HepG2 (cell line): Measurements from ENCODE around the gene HSD17B8. TPM values are rescaled to one million over a fixed set of nuclear protein-coding genes. Genes with fewer than 3 reads are reported as not detected.

Experiments
- CC2D1A ChIP-seq: sonication (generic); formaldehyde crosslinking; IDR thresholded peaks from 2 replicates; pipeline ENCODE4 v1.8.1; 2023; ENCODE audit warnings: mild to moderate bottlenecking, missing genetic modification reagents
- KDM6A ChIP-seq: IDR thresholded peaks from 2 replicates; pipeline ENCODE4 v1.6.1; 2016; ENCODE audit warnings: low read depth
- NCOA1 ChIP-seq: sonication (generic); formaldehyde crosslinking; IDR thresholded peaks from 2 replicates; pipeline ENCODE4 v1.9.0; 2021; ENCODE audit warnings: missing genetic modification reagents
- NFATC3 ChIP-seq: sonication (generic); formaldehyde crosslinking; IDR thresholded peaks from 2 replicates; pipeline ENCODE4 v1.5.1; 2020; ENCODE audit warnings: mild to moderate bottlenecking, missing genetic modification reagents
- NFIB ChIP-seq: sonication (generic); formaldehyde crosslinking; IDR thresholded peaks from 2 replicates; pipeline ENCODE4 v1.9.0; 2021; ENCODE audit warnings: missing genetic modification reagents, mild to moderate bottlenecking, borderline replicate concordance
- NKX3-1 ChIP-seq: sonication (generic); formaldehyde crosslinking; IDR thresholded peaks from 2 replicates; pipeline ENCODE4 v1.5.0; 2020; ENCODE audit warnings: missing genetic modification reagents
- NRL ChIP-seq: sonication (generic); formaldehyde crosslinking; IDR thresholded peaks from 2 replicates; pipeline ENCODE4 v1.5.0; 2020; ENCODE audit warnings: missing genetic modification reagents, mild to moderate bottlenecking, moderate library complexity, borderline replicate concordance
- RAD21 ChIP-seq: fragments of 450-650 bp; formaldehyde crosslinking; IDR thresholded peaks from 2 replicates; pipeline ENCODE4 v1.5.0; 2020; ENCODE audit warnings: mild to moderate bottlenecking
- RFX5 ChIP-seq: IDR thresholded peaks from 2 replicates; pipeline ENCODE4 v1.6.1; 2011; ENCODE audit warnings: low read depth, low read length, improper control_type of control experiment
- TAF1 ChIP-seq: sonication (generic); formaldehyde crosslinking; IDR thresholded peaks from 2 replicates; pipeline ENCODE4 v1.4.0; 2020; ENCODE audit warnings: missing genetic modification reagents
- TBX2 ChIP-seq: sonication (generic); formaldehyde crosslinking; IDR thresholded peaks from 2 replicates; pipeline ENCODE4 v1.5.0; 2020; ENCODE audit warnings: missing genetic modification reagents, mild to moderate bottlenecking, borderline replicate concordance
- ZNF780A ChIP-seq: sonication (generic); formaldehyde crosslinking; IDR thresholded peaks from 2 replicates; pipeline ENCODE4 v1.8.0; 2022; ENCODE audit warnings: mild to moderate bottlenecking, missing genetic modification reagents, moderate library complexity
- ZNF781 ChIP-seq: sonication (generic); formaldehyde crosslinking; IDR thresholded peaks from 2 replicates; pipeline ENCODE4 v1.5.1; 2020; ENCODE audit warnings: borderline replicate concordance, mild to moderate bottlenecking, missing genetic modification reagents; ENCODE audit errors: not compliant biosample characterization
- polyA plus RNA-seq, 8 experiments: library from polyadenylated mRNA; depleted of rRNA in 3 of 8; stranded (reverse) in 7 of 8; unstranded in 1 of 8; fragments of >200 nt; fragmentation: Illumina TruSeq in 4 of 8; extraction: Trizol in 4 of 8; gene quantifications; 2 replicates each; pipeline versions ENCODE4 v1.2.1 to v1.2.3, GENCODE V29; 2011 to 2016; ENCODE audit warnings: low read depth in 4 of 8, missing spikeins in 1 of 8, mixed read lengths in 1 of 8; ENCODE audit not compliant: insufficient read depth in 1 of 8
- total RNA-seq, 5 experiments: library from RNA; depleted of rRNA; stranded (reverse); fragments of >200 nt; fragmentation: Illumina TruSeq; extraction: Trizol; gene quantifications; 2 replicates each; pipeline ENCODE4 v1.2.3, GENCODE V29; 2016; ENCODE audit warnings: low read depth in 1 of 5
- TF ChIP-seq, protein P1 (sequence below): sonication (generic); formaldehyde crosslinking; IDR thresholded peaks from 2 replicates; pipeline ENCODE4 v1.5.1; 2020; ENCODE audit warnings: mild to moderate bottlenecking, moderate library complexity, missing genetic modification reagents
- TF ChIP-seq, protein P2 (sequence below): sonication (generic); formaldehyde crosslinking; IDR thresholded peaks from 2 replicates; pipeline ENCODE4 v1.5.0; 2020; ENCODE audit warnings: mild to moderate bottlenecking, missing genetic modification reagents, borderline replicate concordance
- TF ChIP-seq, protein P3 (sequence below): IDR thresholded peaks from 2 replicates; pipeline ENCODE4 v1.6.1; 2012; ENCODE audit warnings: low read length, improper control_type of control experiment

Gene HSD17B8
- total and polyA plus RNA-seq, 2 of the 13 experiments (the other 11 are each of a cell fraction or from before 2014, with no cell fraction given): 12.6 to 20.1 TPM

DNA sequence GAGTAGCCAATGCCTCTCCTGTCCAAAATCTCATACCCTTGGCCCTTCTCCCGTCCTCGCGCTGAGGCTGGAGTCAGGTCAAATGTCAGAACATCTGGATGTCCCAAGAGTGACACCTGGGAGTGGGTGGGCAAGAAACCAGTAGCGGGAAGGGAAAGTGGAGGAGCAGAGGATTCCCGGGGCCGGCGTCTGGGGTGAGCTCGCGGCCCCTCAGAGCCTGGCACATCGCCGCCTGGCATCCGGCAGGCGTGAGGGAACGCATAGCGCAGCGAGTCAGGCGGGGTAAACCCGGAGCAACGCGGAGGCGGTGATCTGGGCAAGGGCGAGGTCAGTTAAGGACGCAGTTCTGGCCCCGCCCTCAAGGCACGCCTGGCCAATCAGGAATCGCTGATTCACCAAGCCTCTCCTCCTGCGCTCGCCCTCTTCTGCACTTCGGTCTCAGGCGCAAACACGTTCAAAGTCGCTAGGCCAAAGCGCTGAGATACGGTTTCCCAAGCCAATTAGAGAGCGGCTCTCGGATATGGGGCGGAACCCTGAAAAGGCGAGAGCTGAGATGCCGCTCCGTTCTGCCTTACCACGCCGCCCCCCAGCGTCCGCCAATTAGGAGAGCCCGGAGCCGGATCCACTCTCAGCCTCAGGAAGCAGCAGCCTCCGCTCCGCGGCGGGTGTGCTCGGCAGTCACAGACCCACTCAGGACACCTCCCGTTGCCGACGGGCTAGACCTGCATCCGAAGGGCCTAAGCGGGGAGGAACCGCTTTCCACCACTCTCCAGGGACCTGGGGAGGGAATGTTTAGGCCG is 44.7 kb downstream of the HSD17B8 start (continued):
- TF ChIP-seq, protein P1, sequence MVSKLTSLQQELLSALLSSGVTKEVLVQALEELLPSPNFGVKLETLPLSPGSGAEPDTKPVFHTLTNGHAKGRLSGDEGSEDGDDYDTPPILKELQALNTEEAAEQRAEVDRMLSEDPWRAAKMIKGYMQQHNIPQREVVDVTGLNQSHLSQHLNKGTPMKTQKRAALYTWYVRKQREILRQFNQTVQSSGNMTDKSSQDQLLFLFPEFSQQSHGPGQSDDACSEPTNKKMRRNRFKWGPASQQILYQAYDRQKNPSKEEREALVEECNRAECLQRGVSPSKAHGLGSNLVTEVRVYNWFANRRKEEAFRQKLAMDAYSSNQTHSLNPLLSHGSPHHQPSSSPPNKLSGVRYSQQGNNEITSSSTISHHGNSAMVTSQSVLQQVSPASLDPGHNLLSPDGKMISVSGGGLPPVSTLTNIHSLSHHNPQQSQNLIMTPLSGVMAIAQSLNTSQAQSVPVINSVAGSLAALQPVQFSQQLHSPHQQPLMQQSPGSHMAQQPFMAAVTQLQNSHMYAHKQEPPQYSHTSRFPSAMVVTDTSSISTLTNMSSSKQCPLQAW (CRISPR knock-in tag): peak; percentile 12
- TF ChIP-seq NRL (CRISPR knock-in tag) (peak; percentile 45), TAF1 (peak; percentile 85), RAD21 (CRISPR knock-in tag) (peak; percentile 17; the same call in 1 of the 2 replicates), TBX2 (CRISPR knock-in tag) (peak; percentile 83; the same call in 1 of the 2 replicates), NFATC3 (CRISPR knock-in tag) (peak; percentile 76; the same call in 1 of the 2 replicates), ZNF781 (no peak), NCOA1 (CRISPR knock-in tag) (peak; percentile 28; the same call in 1 of the 2 replicates), NFIB (no peak), RFX5 (peak; percentile 81; the same call in 1 of the 2 replicates), KDM6A (CRISPR knock-in tag) (no peak; the same call in none of the 2 replicates), CC2D1A (CRISPR knock-in tag) (no peak), NKX3-1 (CRISPR knock-in tag) (peak; percentile 78; the same call in 1 of the 2 replicates), ZNF780A (CRISPR knock-in tag) (no peak)
- TF ChIP-seq, protein P2, sequence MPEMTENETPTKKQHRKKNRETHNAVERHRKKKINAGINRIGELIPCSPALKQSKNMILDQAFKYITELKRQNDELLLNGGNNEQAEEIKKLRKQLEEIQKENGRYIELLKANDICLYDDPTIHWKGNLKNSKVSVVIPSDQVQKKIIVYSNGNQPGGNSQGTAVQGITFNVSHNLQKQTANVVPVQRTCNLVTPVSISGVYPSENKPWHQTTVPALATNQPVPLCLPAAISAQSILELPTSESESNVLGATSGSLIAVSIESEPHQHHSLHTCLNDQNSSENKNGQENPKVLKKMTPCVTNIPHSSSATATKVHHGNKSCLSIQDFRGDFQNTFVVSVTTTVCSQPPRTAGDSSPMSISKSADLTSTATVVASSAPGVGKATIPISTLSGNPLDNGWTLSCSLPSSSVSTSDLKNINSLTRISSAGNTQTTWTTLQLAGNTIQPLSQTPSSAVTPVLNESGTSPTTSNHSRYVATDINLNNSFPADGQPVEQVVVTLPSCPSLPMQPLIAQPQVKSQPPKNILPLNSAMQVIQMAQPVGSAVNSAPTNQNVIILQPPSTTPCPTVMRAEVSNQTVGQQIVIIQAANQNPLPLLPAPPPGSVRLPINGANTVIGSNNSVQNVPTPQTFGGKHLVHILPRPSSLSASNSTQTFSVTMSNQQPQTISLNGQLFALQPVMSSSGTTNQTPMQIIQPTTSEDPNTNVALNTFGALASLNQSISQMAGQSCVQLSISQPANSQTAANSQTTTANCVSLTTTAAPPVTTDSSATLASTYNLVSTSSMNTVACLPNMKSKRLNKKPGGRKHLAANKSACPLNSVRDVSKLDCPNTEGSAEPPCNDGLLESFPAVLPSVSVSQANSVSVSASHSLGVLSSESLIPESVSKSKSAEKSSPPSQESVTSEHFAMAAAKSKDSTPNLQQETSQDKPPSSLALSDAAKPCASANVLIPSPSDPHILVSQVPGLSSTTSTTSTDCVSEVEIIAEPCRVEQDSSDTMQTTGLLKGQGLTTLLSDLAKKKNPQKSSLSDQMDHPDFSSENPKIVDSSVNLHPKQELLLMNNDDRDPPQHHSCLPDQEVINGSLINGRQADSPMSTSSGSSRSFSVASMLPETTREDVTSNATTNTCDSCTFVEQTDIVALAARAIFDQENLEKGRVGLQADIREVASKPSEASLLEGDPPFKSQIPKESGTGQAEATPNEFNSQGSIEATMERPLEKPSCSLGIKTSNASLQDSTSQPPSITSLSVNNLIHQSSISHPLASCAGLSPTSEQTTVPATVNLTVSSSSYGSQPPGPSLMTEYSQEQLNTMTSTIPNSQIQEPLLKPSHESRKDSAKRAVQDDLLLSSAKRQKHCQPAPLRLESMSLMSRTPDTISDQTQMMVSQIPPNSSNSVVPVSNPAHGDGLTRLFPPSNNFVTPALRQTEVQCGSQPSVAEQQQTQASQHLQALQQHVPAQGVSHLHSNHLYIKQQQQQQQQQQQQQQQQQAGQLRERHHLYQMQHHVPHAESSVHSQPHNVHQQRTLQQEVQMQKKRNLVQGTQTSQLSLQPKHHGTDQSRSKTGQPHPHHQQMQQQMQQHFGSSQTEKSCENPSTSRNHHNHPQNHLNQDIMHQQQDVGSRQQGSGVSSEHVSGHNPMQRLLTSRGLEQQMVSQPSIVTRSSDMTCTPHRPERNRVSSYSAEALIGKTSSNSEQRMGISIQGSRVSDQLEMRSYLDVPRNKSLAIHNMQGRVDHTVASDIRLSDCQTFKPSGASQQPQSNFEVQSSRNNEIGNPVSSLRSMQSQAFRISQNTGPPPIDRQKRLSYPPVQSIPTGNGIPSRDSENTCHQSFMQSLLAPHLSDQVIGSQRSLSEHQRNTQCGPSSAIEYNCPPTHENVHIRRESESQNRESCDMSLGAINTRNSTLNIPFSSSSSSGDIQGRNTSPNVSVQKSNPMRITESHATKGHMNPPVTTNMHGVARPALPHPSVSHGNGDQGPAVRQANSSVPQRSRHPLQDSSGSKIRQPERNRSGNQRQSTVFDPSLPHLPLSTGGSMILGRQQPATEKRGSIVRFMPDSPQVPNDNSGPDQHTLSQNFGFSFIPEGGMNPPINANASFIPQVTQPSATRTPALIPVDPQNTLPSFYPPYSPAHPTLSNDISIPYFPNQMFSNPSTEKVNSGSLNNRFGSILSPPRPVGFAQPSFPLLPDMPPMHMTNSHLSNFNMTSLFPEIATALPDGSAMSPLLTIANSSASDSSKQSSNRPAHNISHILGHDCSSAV: peak; percentile 87; the same call in 1 of the 2 replicates
- TF ChIP-seq, protein P3, sequence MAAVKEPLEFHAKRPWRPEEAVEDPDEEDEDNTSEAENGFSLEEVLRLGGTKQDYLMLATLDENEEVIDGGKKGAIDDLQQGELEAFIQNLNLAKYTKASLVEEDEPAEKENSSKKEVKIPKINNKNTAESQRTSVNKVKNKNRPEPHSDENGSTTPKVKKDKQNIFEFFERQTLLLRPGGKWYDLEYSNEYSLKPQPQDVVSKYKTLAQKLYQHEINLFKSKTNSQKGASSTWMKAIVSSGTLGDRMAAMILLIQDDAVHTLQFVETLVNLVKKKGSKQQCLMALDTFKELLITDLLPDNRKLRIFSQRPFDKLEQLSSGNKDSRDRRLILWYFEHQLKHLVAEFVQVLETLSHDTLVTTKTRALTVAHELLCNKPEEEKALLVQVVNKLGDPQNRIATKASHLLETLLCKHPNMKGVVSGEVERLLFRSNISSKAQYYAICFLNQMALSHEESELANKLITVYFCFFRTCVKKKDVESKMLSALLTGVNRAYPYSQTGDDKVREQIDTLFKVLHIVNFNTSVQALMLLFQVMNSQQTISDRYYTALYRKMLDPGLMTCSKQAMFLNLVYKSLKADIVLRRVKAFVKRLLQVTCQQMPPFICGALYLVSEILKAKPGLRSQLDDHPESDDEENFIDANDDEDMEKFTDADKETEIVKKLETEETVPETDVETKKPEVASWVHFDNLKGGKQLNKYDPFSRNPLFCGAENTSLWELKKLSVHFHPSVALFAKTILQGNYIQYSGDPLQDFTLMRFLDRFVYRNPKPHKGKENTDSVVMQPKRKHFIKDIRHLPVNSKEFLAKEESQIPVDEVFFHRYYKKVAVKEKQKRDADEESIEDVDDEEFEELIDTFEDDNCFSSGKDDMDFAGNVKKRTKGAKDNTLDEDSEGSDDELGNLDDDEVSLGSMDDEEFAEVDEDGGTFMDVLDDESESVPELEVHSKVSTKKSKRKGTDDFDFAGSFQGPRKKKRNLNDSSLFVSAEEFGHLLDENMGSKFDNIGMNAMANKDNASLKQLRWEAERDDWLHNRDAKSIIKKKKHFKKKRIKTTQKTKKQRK: no peak
